IPS-18c (cell line): ENCODE measurements around the gene CRYBA4.

ENCODE experiments used
- H3K4me3 ChIP-seq: 2 replicates; pipeline ENCODE4 v1.7.0; 2013; ENCODE audit warnings: low read depth, mild to moderate bottlenecking, low read length, moderate library complexity; ENCODE audit not compliant: insufficient read depth
- H3K9me3 ChIP-seq: one replicate; pipeline ENCODE4 v1.6.1; 2013; ENCODE audit warnings: mild to moderate bottlenecking, low read length, moderate library complexity; ENCODE audit not compliant: control insufficient read depth, insufficient read depth

The CRYBA4 gene

GRCh38 chr22:26643418-26644100, 21.8 kb downstream of the CRYBA4 start:
- no peak overlapping the region for H3K4me3 ChIP-seq
- H3K9me3 ChIP-seq: no peaks in the 10 kb centered on the region

GRCh38 chr22:26646158-26646557, 24.4 kb downstream of the CRYBA4 start:
- no peak overlapping the region for H3K4me3 ChIP-seq
- H3K9me3 ChIP-seq: no peaks in the 10 kb centered on the region

- H3K4me3 ChIP-seq: peak overlapping the region; percentile 22; the same call in 1 of the 2 replicates
Measured at GRCh38 chr22:26648011-26648497, 26.3 kb downstream of the CRYBA4 start.

GRCh38 chr22:26648528-26649388, 27.0 kb downstream of the CRYBA4 start:
- Histone ChIP-seq H3K9me3 (no peaks in the 10 kb centered on the region), H3K4me3 (no peak overlapping the region)

More at GRCh38 chr22:26648011-26648497, 26.3 kb downstream of the CRYBA4 start:
- no peaks in the 10 kb centered on the region for H3K9me3 ChIP-seq

- Histone ChIP-seq H3K9me3 (no peaks in the 10 kb centered on the region), H3K4me3 (no peak overlapping the region)
Measured at GRCh38 chr22:26650722-26651421, 29.1 kb downstream of the CRYBA4 start.

GRCh38 chr22:26651815-26652214, 30.1 kb downstream of the CRYBA4 start:
- H3K4me3 ChIP-seq: no peak overlapping the region
- no peaks in the 10 kb centered on the region for H3K9me3 ChIP-seq

- H3K9me3 ChIP-seq: no peaks in the 10 kb centered on the region
Measured at GRCh38 chr22:26656891-26657851, 35.4 kb downstream of the CRYBA4 start, which contains the start of gene MIAT. TSS of gene MIAT (plus strand) at chr22:26657588.

GRCh38 chr22:26658161-26658560, 36.4 kb downstream of the CRYBA4 start:
- no peaks in the 10 kb centered on the region for H3K9me3 ChIP-seq
- peak overlapping the region; percentile 81 for H3K4me3 ChIP-seq

More at GRCh38 chr22:26656891-26657851, 35.4 kb downstream of the CRYBA4 start, which contains the start of gene MIAT:
- peak within 1 kb of the TSS; percentile 81 for H3K4me3 ChIP-seq

GRCh38 chr22:26658671-26659478, 37.1 kb downstream of the CRYBA4 start:
- Histone ChIP-seq H3K4me3 (peak overlapping the region; percentile 81), H3K9me3 (no peaks in the 10 kb centered on the region)

GRCh38 chr22:26660356-26660755, 38.6 kb downstream of the CRYBA4 start:
- no peak overlapping the region for H3K4me3 ChIP-seq

GRCh38 chr22:26660961-26661578, 39.3 kb downstream of the CRYBA4 start:
- Histone ChIP-seq H3K4me3 (no peak overlapping the region), H3K9me3 (no peaks in the 10 kb centered on the region)

More at GRCh38 chr22:26660356-26660755, 38.6 kb downstream of the CRYBA4 start:
- H3K9me3 ChIP-seq: no peaks in the 10 kb centered on the region

GRCh38 chr22:26662160-26662559, 40.4 kb downstream of the CRYBA4 start:
- Histone ChIP-seq H3K4me3 (no peak overlapping the region), H3K9me3 (no peaks in the 10 kb centered on the region)

- H3K9me3 ChIP-seq: no peaks in the 10 kb centered on the region
Measured at GRCh38 chr22:26663374-26663923, 41.7 kb downstream of the CRYBA4 start.

GRCh38 chr22:26665813-26666231, 44.1 kb downstream of the CRYBA4 start:
- H3K9me3 ChIP-seq: no peaks in the 10 kb centered on the region
- H3K4me3 ChIP-seq: no peak overlapping the region

More at GRCh38 chr22:26663374-26663923, 41.7 kb downstream of the CRYBA4 start:
- H3K4me3 ChIP-seq: no peak overlapping the region

- no peak overlapping the region for H3K4me3 ChIP-seq
- H3K9me3 ChIP-seq: no peaks in the 10 kb centered on the region
Measured at GRCh38 chr22:26667140-26667539, 45.4 kb downstream of the CRYBA4 start.
